H9 (cell line): ENCODE measurements around the gene BPIFB6. TPM values are rescaled to one million over a fixed set of nuclear protein-coding genes. Genes with fewer than 3 reads are reported as not detected.

Experiments
- DNase-seq: peaks from one replicate; pipeline ENCODE4 v3.0.0-alpha.2; 2017
- H2AFZ ChIP-seq: one replicate; pipeline ENCODE4 v1.6.1; 2013; ENCODE audit warnings: mild to moderate bottlenecking, low read length, control low read depth, moderate library complexity
- H2AK5ac ChIP-seq: 2 replicates; pipeline ENCODE4 v1.6.1; 2013; ENCODE audit warnings: low read length, control low read depth, mixed read lengths; ENCODE audit not compliant: insufficient read length
- H2BK120ac ChIP-seq: one replicate; pipeline ENCODE4 v1.6.1; 2013; ENCODE audit warnings: low read depth, mild to moderate bottlenecking, low read length, control low read depth, inconsistent platforms; ENCODE audit not compliant: poor library complexity, severe bottlenecking
- H2BK12ac ChIP-seq: 2 replicates; pipeline ENCODE4 v1.6.1; 2013; ENCODE audit warnings: low read length, control low read depth, mixed read lengths, low read depth; ENCODE audit not compliant: insufficient read length
- H2BK15ac ChIP-seq: 2 replicates; pipeline ENCODE4 v1.6.1; 2013; ENCODE audit warnings: low read depth, low read length, control low read depth
- H2BK20ac ChIP-seq: one replicate; pipeline ENCODE4 v1.6.1; 2013; ENCODE audit warnings: low read depth, mild to moderate bottlenecking, low read length, control low read depth, inconsistent platforms; ENCODE audit not compliant: poor library complexity, severe bottlenecking
- H2BK5ac ChIP-seq: 2 replicates; pipeline ENCODE4 v1.6.1; 2013; ENCODE audit warnings: low read length, control low read depth, mixed read lengths; ENCODE audit not compliant: insufficient read length
- H3K14ac ChIP-seq: 2 replicates; pipeline ENCODE4 v1.6.1; 2013; ENCODE audit warnings: low read length, control low read depth; ENCODE audit not compliant: insufficient read depth
- H3K18ac ChIP-seq: 2 replicates; pipeline ENCODE4 v1.6.1; 2013; ENCODE audit warnings: low read depth, mild to moderate bottlenecking, mixed read lengths, low read length, control low read depth; ENCODE audit not compliant: insufficient read length
- H3K23ac ChIP-seq: 2 replicates; pipeline ENCODE4 v1.6.1; 2013; ENCODE audit warnings: low read length, control low read depth, mixed read lengths, low read depth; ENCODE audit not compliant: insufficient read length
- H3K23me2 ChIP-seq: 2 replicates; pipeline ENCODE4 v1.6.1; 2013; ENCODE audit warnings: low read depth, mild to moderate bottlenecking, mixed read lengths, low read length, control low read depth; ENCODE audit not compliant: insufficient read length, poor library complexity, severe bottlenecking
- H3K27ac ChIP-seq: 2 replicates; pipeline ENCODE4 v1.5.1; 2013; ENCODE audit warnings: low read length, control low read depth, mixed read lengths, low read depth; ENCODE audit not compliant: insufficient read length
- H3K27me3 ChIP-seq: 2 replicates; pipeline ENCODE4 v1.6.1; 2013; ENCODE audit warnings: low read length, control low read depth, inconsistent platforms; ENCODE audit not compliant: insufficient read depth
- H3K4ac ChIP-seq: 2 replicates; pipeline ENCODE4 v1.6.1; 2013; ENCODE audit warnings: low read depth, mild to moderate bottlenecking, control low read depth, inconsistent platforms, low read length, moderate library complexity
- H3K4me1 ChIP-seq: 2 replicates; pipeline ENCODE4 v1.6.1; 2013; ENCODE audit warnings: low read length, control low read depth, inconsistent platforms; ENCODE audit not compliant: insufficient read depth
- H3K4me2 ChIP-seq: 2 replicates; pipeline ENCODE4 v1.6.1; 2013; ENCODE audit warnings: low read length, control low read depth, mixed read lengths; ENCODE audit not compliant: insufficient read length, insufficient read depth
- H3K56ac ChIP-seq: 2 replicates; pipeline ENCODE4 v1.6.1; 2013; ENCODE audit warnings: low read depth, mild to moderate bottlenecking, mixed read lengths, low read length, control low read depth; ENCODE audit not compliant: insufficient read length
- H3K79me1 ChIP-seq: 2 replicates; pipeline ENCODE4 v1.6.1; 2013; ENCODE audit warnings: low read depth, mild to moderate bottlenecking, moderate library complexity, low read length, control low read depth, inconsistent platforms; ENCODE audit not compliant: insufficient read depth, poor library complexity, severe bottlenecking
- H3K79me2 ChIP-seq: 2 replicates; pipeline ENCODE4 v1.6.1; 2013; ENCODE audit warnings: low read length, control low read depth, inconsistent platforms; ENCODE audit not compliant: insufficient read depth
- H3K9ac ChIP-seq: 2 replicates; pipeline ENCODE4 v1.6.1; 2013; ENCODE audit warnings: low read length, control low read depth, mixed read lengths; ENCODE audit not compliant: insufficient read length; ENCODE audit errors: extremely low read depth
- H3K9me3 ChIP-seq: one replicate; pipeline ENCODE4 v1.6.1; 2013; ENCODE audit warnings: low read depth, low read length, inconsistent platforms; ENCODE audit not compliant: control insufficient read depth
- H3T11ph ChIP-seq: one replicate; pipeline ENCODE4 v1.6.1; 2013; ENCODE audit warnings: mild to moderate bottlenecking, low read length, control low read depth, inconsistent platforms
- H4K20me1 ChIP-seq: one replicate; pipeline ENCODE4 v1.6.1; 2013; ENCODE audit not compliant: control insufficient read depth, insufficient read length, insufficient read depth
- H4K5ac ChIP-seq: 2 replicates; pipeline ENCODE4 v1.6.1; 2013; ENCODE audit warnings: low read depth, mild to moderate bottlenecking, mixed read lengths, low read length, control low read depth; ENCODE audit not compliant: insufficient read length
- H4K8ac ChIP-seq: replicated peaks from 2 replicates; pipeline ENCODE4 v1.6.1; 2013; ENCODE audit warnings: low read length, control low read depth, mixed read lengths, low read depth; ENCODE audit not compliant: insufficient read length
- H4K91ac ChIP-seq: 2 replicates; pipeline ENCODE4 v1.6.1; 2013; ENCODE audit warnings: low read depth, mild to moderate bottlenecking, moderate library complexity, mixed read lengths, low read length, control low read depth; ENCODE audit not compliant: insufficient read length
- H3K27ac Mint-ChIP-seq, 3 experiments: 2 replicates in 2 of 3; 3 replicates in 1 of 3; pipeline ENCODE4 v1.8.0; 2020 to 2021; ENCODE audit warnings: mixed read lengths in 3 of 3, mild to moderate bottlenecking in 1 of 3, moderate library complexity in 1 of 3
- H3K27me3 Mint-ChIP-seq: 2 replicates; pipeline ENCODE4 v1.8.0; 2021; ENCODE audit warnings: low read depth, mild to moderate bottlenecking, moderate library complexity, mixed read lengths
- H3K36me3 Mint-ChIP-seq, 3 experiments: 2 replicates in 2 of 3; 3 replicates in 1 of 3; pipeline ENCODE4 v1.8.0; 2020 to 2021; ENCODE audit warnings: low read depth in 3 of 3, mixed read lengths in 3 of 3; ENCODE audit not compliant: insufficient read depth in 1 of 3
- H3K4me1 Mint-ChIP-seq, 2 experiments: 2 replicates each; pipeline ENCODE4 v1.8.0; 2020; ENCODE audit warnings: mixed read lengths in 2 of 2
- H3K4me3 Mint-ChIP-seq, 2 experiments: 2 replicates in 1 of 2; 3 replicates in 1 of 2; pipeline ENCODE4 v1.8.0; 2020 to 2021; ENCODE audit warnings: mild to moderate bottlenecking in 2 of 2, mixed read lengths in 2 of 2, moderate library complexity in 1 of 2
- H3K9me3 Mint-ChIP-seq, 2 experiments: 2 replicates in 1 of 2; 3 replicates in 1 of 2; pipeline ENCODE4 v1.8.0; 2020; ENCODE audit warnings: mild to moderate bottlenecking in 2 of 2, mixed read lengths in 2 of 2, moderate library complexity in 1 of 2
- CTCF ChIP-seq: fragments of 200-600 bp; sonication (generic); conservative IDR thresholded peaks from 3 replicates; pipeline ENCODE4 v1.8.0; 2021; ENCODE audit warnings: antibody characterized with exemption, mild to moderate bottlenecking
- WGBS: extraction: QIAGEN DNeasy Blood & Tissue Kit; methylation state at CpG from one replicate; pipeline ENCODE4 v1.1.7; 2013; ENCODE audit warnings: missing lambda C conversion rate, low lambda C conversion rate, mixed read lengths; ENCODE audit not compliant: insufficient read length; ENCODE audit errors: extremely low coverage; 5-methylcytosine and 5-hydroxymethylcytosine counted together
- total RNA-seq: library from RNA; stranded (reverse); gene quantifications from 2 replicates; pipeline ENCODE4 v1.2.1, GENCODE V29; 2021

Gene BPIFB6
- total RNA-seq, 1 experiment from 2014 or later: not detected

- Histone ChIP-seq H2BK12ac (no peak overlapping the region), H3K27ac (no peak overlapping the region), H3K9ac (no peak overlapping the region), H2BK20ac (no peak overlapping the region), H3K4me2 (no peak overlapping the region), H3K23ac (no peak overlapping the region), H3K4ac (no peak overlapping the region), H4K20me1 (no peaks in the 10 kb centered on the region), H4K91ac (no peak overlapping the region), H3K14ac (no peak overlapping the region), H2BK5ac (no peak overlapping the region), H3K79me1 (no peaks in the 10 kb centered on the region), H3K27me3 (no peaks in the 10 kb centered on the region), H3K56ac (no peak overlapping the region), H2AK5ac (no peak overlapping the region), H3T11ph (no peak overlapping the region), H3K79me2 (no peaks in the 10 kb centered on the region), H3K23me2 (no peaks in the 10 kb centered on the region), H2AFZ (no peak overlapping the region), H4K8ac (no peak overlapping the region), H3K9me3 (no peaks in the 10 kb centered on the region), H2BK120ac (no peak overlapping the region), H3K4me1 (no peaks in the 10 kb centered on the region), H3K18ac (no peak overlapping the region), H4K5ac (no peak overlapping the region), H2BK15ac (no peak overlapping the region)
- Mint-ChIP-seq H3K4me3 (no peak overlapping the region), H3K4me1 (0 out of 4 replicates have a peak, but pooled peaks cover 0 to 2% of the 10 kb centered on the region in 2 experiments), H3K27me3 (peaks cover 18% of the 10 kb centered on the region), H3K9me3 (no peaks in the 10 kb centered on the region), H3K36me3 (no peaks in the 10 kb centered on the region), H3K27ac (no peak overlapping the region)
- no CpG with 5 or more reads among the region's 3 CpGs for WGBS
- TF ChIP-seq CTCF: no peak
- DNase-seq: no peak
Observed at GRCh38 chr20:33091147-33091546, 59.7 kb downstream of the BPIFB6 start.
